Tibial nerve (tissue), 4 donors: ENCODE data around the gene PROK2.

Experiments used
- CTCF ChIP-seq, 5 experiments: fragments of 200-600 bp in 3 of 5; fragments of 450-650 bp in 2 of 5; sonication (generic) in 3 of 5; IDR thresholded peaks; one replicate each; pipeline ENCODE4 v1.5.1; 2016 to 2019; ENCODE audit warnings: antibody characterized with exemption in 5 of 5, mild to moderate bottlenecking in 3 of 5, moderate library complexity in 2 of 5
- EP300 ChIP-seq, 2 donors: sonication (generic); formaldehyde crosslinking; IDR thresholded peaks; one replicate each; pipeline ENCODE4 v1.6.1; 2017; ENCODE audit warnings: antibody characterized with exemption in 2 of 2, mild to moderate bottlenecking in 1 of 2

- TF ChIP-seq CTCF (IDR thresholded peaks at IDR 0.05): no peak
- TF ChIP-seq EP300 (IDR thresholded peaks at IDR 0.05): no peak
Observed at GRCh38 chr3:71732637-71733036, 52.3 kb downstream of the PROK2 start.
